Peyer's patch (tissue), 4 donors: ENCODE results near the gene DNAJC7.

Experiments
- CTCF ChIP-seq, 6 experiments: fragments of 450-650 bp in 4 of 6; fragments of 200-600 bp in 2 of 6; sonication (generic) in 1 of 6; IDR thresholded peaks; one replicate each; pipeline ENCODE4 v1.5.1; 2017 to 2019; ENCODE audit warnings: antibody characterized with exemption in 6 of 6, mild to moderate bottlenecking in 3 of 6, moderate library complexity in 1 of 6
- POLR2A ChIP-seq, 2 donors: fragments of 450-650 bp; IDR thresholded peaks; one replicate each; pipeline ENCODE4 v1.5.1; 2017; ENCODE audit warnings: antibody characterized with exemption in 2 of 2, mild to moderate bottlenecking in 2 of 2, moderate library complexity in 2 of 2

GRCh38 chr17:41974658-41975057, 42.6 kb downstream of the DNAJC7 start:
- TF ChIP-seq CTCF (IDR thresholded peaks at IDR 0.05) (no peak), POLR2A (IDR thresholded peaks at IDR 0.05) (no peak)
